Measurements from ENCODE around the gene FHIT. TPM values are rescaled to one million over a fixed set of nuclear protein-coding genes. Genes with fewer than 3 reads are reported as not detected.

The FHIT gene
- total RNA-seq, 1 donor from 2014 or later: 16.1 TPM

GRCh38 chr3:61180206-61180605 lies 71.0 kb downstream of the FHIT start:
- no peaks in the 10 kb centered on the region for H3K27me3 Mint-ChIP-seq
- no peak for DNase-seq (ENCODE audit: low spot score, unreplicated experiment)
- no peaks in the 10 kb centered on the region for H3K9me3 Mint-ChIP-seq (ENCODE audit: low read depth)
- peaks cover 7% of the 10 kb centered on the region for H3K4me1 Mint-ChIP-seq (ENCODE audit: low read depth)
- H3K27ac Mint-ChIP-seq: no peak overlapping the region
- no peak overlapping the region for H3K4me3 Mint-ChIP-seq (ENCODE audit: low read depth)
- no peak for TF ChIP-seq CTCF (IDR thresholded peaks at IDR 0.05; ENCODE audit: unreplicated experiment)
- H3K36me3 Mint-ChIP-seq (ENCODE audit: insufficient read depth): no peaks in the 10 kb centered on the region

GRCh38 chr3:61178167-61178566 lies 73.1 kb downstream of the FHIT start:
- TF ChIP-seq CTCF (IDR thresholded peaks at IDR 0.05; ENCODE audit: unreplicated experiment): no peak
- Mint-ChIP-seq H3K4me3 (ENCODE audit: low read depth) (no peak overlapping the region), H3K27me3 (no peaks in the 10 kb centered on the region), H3K4me1 (ENCODE audit: low read depth) (no peaks in the 10 kb centered on the region), H3K36me3 (ENCODE audit: insufficient read depth) (no peaks in the 10 kb centered on the region), H3K9me3 (ENCODE audit: low read depth) (no peaks in the 10 kb centered on the region), H3K27ac (no peak overlapping the region)
- no peak for DNase-seq (ENCODE audit: low spot score, unreplicated experiment)

- DNase-seq (ENCODE audit: low spot score, unreplicated experiment): no peak
- H3K27me3 Mint-ChIP-seq: no peaks in the 10 kb centered on the region
- no peak overlapping the region for H3K4me3 Mint-ChIP-seq (ENCODE audit: low read depth)
- no peak for TF ChIP-seq CTCF (IDR thresholded peaks at IDR 0.05; ENCODE audit: unreplicated experiment)
- no peaks in the 10 kb centered on the region for H3K36me3 Mint-ChIP-seq (ENCODE audit: insufficient read depth)
- no peaks in the 10 kb centered on the region for H3K4me1 Mint-ChIP-seq (ENCODE audit: low read depth)
- H3K27ac Mint-ChIP-seq: no peak overlapping the region
- H3K9me3 Mint-ChIP-seq (ENCODE audit: low read depth): no peaks in the 10 kb centered on the region
Measured at GRCh38 chr3:61177450-61177849, 73.8 kb downstream of the FHIT start.

- Mint-ChIP-seq H3K27me3 (no peaks in the 10 kb centered on the region), H3K4me3 (ENCODE audit: low read depth) (no peak overlapping the region), H3K9me3 (ENCODE audit: low read depth) (no peaks in the 10 kb centered on the region), H3K27ac (no peak overlapping the region), H3K36me3 (ENCODE audit: insufficient read depth) (no peaks in the 10 kb centered on the region), H3K4me1 (ENCODE audit: low read depth) (no peaks in the 10 kb centered on the region)
- no peak for DNase-seq (ENCODE audit: low spot score, unreplicated experiment)
- TF ChIP-seq CTCF (IDR thresholded peaks at IDR 0.05; ENCODE audit: unreplicated experiment): no peak
Measured at GRCh38 chr3:61173676-61174075, 77.6 kb downstream of the FHIT start.

- TF ChIP-seq CTCF (IDR thresholded peaks at IDR 0.05; ENCODE audit: unreplicated experiment): peak; percentile 51
- H3K4me1 Mint-ChIP-seq (ENCODE audit: low read depth): no peaks in the 10 kb centered on the region
- no peaks in the 10 kb centered on the region for H3K36me3 Mint-ChIP-seq (ENCODE audit: insufficient read depth)
- no peaks in the 10 kb centered on the region for H3K9me3 Mint-ChIP-seq (ENCODE audit: low read depth)
- no peak overlapping the region for H3K4me3 Mint-ChIP-seq (ENCODE audit: low read depth)
- DNase-seq (ENCODE audit: low spot score, unreplicated experiment): no peak
- H3K27ac Mint-ChIP-seq: no peak overlapping the region
- H3K27me3 Mint-ChIP-seq: no peaks in the 10 kb centered on the region
Measured at GRCh38 chr3:61172684-61173083, 78.6 kb downstream of the FHIT start.
